BJ (cell line): Measurements from ENCODE around the gene EVX2. TPM values are rescaled to one million over a fixed set of nuclear protein-coding genes. Genes with fewer than 3 reads are reported as not detected.

ENCODE experiments used
- CTCF ChIA-PET: fragments of 350-600 bp; formaldehyde crosslinking; extraction: SDS; loops from one replicate; lab custom pipeline; 2021; ENCODE audit warnings: antibody characterized with exemption, inconsistent platforms; lab: Yijun Ruan, JAX
- POLR2A ChIA-PET: fragments of 300-600 bp; sonication (Branson Sonifier 250); formaldehyde crosslinking; extraction: SDS; loops from one replicate; lab custom pipeline; 2021; ENCODE audit warnings: antibody characterized with exemption; lab: Charles Lee
- DNase-seq: peaks from one replicate; pipeline ENCODE4 v3.0.0-alpha.2; 2011; ENCODE audit warnings: low read depth
- H3K27me3 ChIP-seq: 2 replicates; pipeline ENCODE4 v1.6.0; 2011; ENCODE audit warnings: low read length; ENCODE audit not compliant: control insufficient read depth, insufficient read depth
- H3K36me3 ChIP-seq: 2 replicates; pipeline ENCODE4 v1.5.1; 2011; ENCODE audit warnings: low read length; ENCODE audit not compliant: control insufficient read depth, insufficient read depth
- H3K4me3 ChIP-seq: 2 replicates; pipeline ENCODE4 v1.5.1; 2011; ENCODE audit warnings: low read depth, mild to moderate bottlenecking, control low read depth, low read length
- polyA plus RNA-seq: library from polyadenylated mRNA; depleted of rRNA; stranded (reverse); fragments of >200 nt; gene quantifications from 2 replicates; pipeline ENCODE4 v1.2.3, GENCODE V29; 2011
- TF ChIP-seq, protein P1 (sequence below): IDR thresholded peaks from 2 replicates; pipeline ENCODE4 v1.5.1; 2011; ENCODE audit warnings: low read depth, mild to moderate bottlenecking, control low read depth, inconsistent platforms, low read length, moderate library complexity; ENCODE audit not compliant: insufficient read depth

Gene EVX2
- polyA plus RNA-seq, 1 experiment, result not detected

DNA sequence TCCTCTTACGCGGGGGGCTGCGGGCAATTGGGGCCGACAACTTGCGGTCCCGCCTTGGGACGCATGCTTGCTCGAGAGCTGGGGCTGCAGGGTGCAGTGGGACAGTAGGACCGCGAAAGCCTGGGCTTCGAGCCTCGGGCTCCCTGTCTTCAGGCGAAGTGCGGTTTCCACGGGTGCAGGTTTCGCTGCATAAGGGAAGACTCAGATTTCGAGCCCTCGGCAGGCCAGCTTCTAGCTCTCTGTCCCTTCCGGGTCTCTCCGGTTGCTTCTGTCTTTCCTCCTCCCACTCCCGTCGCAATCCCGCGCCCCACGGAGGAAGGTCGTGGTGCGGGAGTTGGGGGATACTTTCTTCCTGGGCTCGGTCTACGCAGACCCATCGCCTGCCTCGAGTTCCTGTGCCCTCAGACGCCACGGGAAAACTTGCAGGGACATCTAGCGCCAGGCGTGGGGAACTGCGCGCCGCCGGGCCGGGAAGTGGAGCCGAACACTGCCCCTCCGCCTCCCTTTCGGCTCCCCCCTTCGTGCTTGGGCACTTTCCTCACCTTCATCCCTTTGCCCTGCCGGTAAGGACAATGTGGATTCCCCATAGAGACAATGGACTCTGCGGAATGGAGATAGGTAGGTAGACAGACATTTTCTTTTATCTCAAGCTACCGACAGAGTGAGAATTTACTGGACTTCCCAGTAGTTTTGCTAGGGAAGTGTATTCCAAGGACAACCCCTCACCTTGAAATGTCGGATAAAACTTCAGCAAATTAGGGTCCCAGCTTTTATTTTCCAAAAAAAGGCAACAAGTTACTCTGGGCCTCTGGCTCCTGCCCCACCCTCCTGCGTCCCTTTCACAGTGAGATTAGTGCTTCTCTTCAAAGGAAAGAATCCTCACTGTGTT is 4.5 kb upstream of the EVX2 start:
- TF ChIP-seq, protein P1, sequence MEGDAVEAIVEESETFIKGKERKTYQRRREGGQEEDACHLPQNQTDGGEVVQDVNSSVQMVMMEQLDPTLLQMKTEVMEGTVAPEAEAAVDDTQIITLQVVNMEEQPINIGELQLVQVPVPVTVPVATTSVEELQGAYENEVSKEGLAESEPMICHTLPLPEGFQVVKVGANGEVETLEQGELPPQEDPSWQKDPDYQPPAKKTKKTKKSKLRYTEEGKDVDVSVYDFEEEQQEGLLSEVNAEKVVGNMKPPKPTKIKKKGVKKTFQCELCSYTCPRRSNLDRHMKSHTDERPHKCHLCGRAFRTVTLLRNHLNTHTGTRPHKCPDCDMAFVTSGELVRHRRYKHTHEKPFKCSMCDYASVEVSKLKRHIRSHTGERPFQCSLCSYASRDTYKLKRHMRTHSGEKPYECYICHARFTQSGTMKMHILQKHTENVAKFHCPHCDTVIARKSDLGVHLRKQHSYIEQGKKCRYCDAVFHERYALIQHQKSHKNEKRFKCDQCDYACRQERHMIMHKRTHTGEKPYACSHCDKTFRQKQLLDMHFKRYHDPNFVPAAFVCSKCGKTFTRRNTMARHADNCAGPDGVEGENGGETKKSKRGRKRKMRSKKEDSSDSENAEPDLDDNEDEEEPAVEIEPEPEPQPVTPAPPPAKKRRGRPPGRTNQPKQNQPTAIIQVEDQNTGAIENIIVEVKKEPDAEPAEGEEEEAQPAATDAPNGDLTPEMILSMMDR, result peak; percentile 93
- no peaks in the 10 kb centered on the region for H3K36me3 ChIP-seq
- ChIA-PET CTCF (interaction anchor here (0.6 to 3.4 kb wide), 19 partner anchors 8 to 849 kb away, joined by 3 to 60 read pairs (median 6); partner anchors contain the start of gene LNPK), POLR2A (no interaction called here)
- peaks cover 49% of the 10 kb centered on the region for H3K27me3 ChIP-seq
- DNase-seq, result no peak
- peak overlapping the region; percentile 33 for H3K4me3 ChIP-seq

DNA sequence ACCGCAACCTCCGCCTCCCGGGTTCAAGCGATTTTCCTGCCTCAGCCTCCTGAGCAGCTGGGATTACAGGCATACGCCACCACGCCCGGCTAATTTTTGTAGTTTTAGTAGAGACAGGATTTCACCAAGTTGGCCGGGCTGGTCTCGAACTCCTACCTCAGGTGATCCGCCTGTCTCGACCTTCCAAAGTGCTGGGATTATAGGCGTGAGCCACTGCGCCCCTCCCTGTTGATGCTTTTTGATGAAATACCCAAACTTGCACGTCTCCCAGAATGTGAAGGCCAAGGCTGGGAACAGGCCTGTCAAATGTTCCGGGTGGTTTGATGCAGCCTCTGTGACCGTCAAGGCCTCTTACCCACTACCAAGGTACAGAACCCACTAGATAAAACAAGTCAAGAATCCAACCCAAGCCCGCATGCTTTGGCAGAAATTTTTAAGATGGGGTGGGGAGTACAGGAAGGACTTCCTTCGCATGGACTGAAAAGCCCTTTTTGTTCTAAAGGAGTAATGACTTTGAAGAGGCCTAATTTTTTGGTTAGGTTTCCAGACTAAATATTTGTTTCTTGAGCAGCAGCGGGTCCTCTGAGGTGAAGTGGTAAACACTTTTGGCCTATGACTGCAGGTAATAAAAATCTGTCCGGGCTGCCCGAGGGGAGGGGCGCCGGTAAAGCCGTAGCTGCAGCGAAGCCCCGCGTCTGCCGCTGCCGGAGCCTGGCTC is 3.7 kb upstream of the EVX2 start:
- Histone ChIP-seq H3K36me3 (no peaks in the 10 kb centered on the region), H3K4me3 (no peak overlapping the region), H3K27me3 (peaks cover 54% of the 10 kb centered on the region)
- ChIA-PET POLR2A (no interaction called here), CTCF (interaction anchor here (0.8 to 3.4 kb wide), 15 partner anchors 8 to 849 kb away, joined by 3 to 60 read pairs (median 6); partner anchors contain the start of gene LNPK)
- DNase-seq, result no peak
- TF ChIP-seq, protein P1, result no peak

DNA sequence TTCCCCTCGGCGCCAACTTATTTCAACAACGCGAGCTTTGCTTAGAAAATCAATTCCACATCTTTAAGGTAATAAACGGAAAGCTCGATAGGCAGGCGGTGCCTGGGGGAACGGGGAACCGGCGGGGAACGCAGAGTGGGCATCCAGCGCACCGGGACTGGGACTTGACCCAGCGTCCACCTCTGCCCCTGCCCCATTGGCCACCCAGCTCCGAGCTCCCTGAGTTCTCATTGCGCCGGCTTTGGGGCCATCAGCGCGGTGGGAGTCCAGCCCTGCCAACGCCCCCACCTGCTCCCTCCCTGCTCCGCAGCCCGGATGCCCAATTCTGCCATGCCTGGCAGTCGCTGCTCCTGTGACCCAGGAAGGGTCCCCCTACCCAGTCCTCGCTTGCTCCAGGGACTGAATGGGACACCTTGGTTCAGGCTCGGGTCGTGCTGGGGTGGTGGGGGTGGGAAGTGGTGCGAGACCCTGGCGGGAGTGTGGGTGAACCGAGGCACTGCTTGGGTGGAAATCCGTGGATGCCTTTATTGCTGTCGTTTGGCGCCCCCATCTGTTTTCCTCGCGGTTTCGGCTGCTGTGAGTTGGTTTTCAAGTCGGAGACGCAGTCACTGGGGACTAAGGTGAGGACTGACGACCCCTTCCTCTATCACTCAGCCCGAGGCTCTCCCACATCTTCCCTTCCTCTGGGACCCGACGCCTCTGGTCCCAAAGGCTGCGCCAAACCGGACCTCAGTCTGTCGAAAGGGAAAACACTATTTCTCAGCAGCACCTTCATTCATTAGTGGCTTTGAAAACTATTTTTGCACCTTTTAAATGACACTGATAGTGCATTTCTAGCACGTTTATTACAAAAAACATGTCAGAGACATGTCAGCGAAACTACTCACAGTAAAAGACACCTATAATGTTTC is 2.4 kb upstream of the EVX2 start:
- DNase-seq, result no peak
- H3K27me3 ChIP-seq, result peaks cover 63% of the 10 kb centered on the region
- H3K4me3 ChIP-seq, result no peak overlapping the region; the same call in 1 of the 2 replicates
- TF ChIP-seq, protein P1, result peak; percentile 56
- ChIA-PET POLR2A (no interaction called here), CTCF (interaction anchor here (0.7 to 3.4 kb wide), 21 partner anchors 8 to 835 kb away, joined by 3 to 60 read pairs (median 4); partner anchors contain the start of gene LNPK)
- no peaks in the 10 kb centered on the region for H3K36me3 ChIP-seq

DNA sequence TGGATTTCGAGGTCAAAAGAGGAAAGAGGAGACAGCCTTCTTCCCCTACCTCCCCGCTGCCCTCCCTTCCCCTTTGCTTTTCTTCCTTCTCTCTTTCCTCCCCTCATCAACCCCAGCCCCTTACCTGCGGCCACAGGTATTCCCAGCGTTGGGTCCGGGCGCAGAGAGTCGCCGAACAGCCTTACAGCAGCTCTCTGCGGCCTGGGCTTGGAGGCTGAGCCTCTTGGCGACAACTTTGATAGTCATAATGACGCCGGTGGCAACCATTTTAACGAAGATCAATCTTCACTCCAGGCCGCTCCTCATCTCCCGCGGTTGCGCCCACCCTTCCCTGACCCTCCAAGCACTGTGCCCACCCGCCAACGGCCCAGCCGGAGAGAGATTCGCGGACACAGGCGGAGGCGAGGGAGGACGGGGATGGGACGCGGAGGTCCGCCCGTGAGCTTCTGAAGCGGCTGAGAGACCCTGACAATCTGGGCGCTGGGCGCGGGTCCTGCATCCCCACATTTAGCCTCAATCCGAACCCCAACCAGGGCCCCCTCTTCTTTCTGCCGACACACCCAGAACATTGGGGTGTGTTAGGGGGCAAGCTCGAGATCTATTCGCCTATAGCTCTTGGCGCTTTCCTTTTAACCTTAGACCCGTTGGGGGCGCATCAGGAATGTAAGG is 1.5 kb upstream of the EVX2 start:
- H3K4me3 ChIP-seq, result no peak overlapping the region
- no peaks in the 10 kb centered on the region for H3K36me3 ChIP-seq
- TF ChIP-seq, protein P1, result no peak
- POLR2A ChIA-PET, result no interaction called here
- CTCF ChIA-PET, result interaction anchor here (0.7 to 1.9 kb wide), 18 partner anchors 7 to 834 kb away, joined by 3 to 40 read pairs (median 4); partner anchors contain the start of gene LNPK
- peaks cover 65% of the 10 kb centered on the region for H3K27me3 ChIP-seq
- no peak for DNase-seq
